Smooth muscle cell (in vitro differentiated cells): Measurements from ENCODE around the gene TOMM70. TPM values are rescaled to one million over a fixed set of nuclear protein-coding genes. Genes with fewer than 3 reads are reported as not detected.

Experiments used
- DNase-seq: peaks from one replicate; lab custom pipeline; 2025; ENCODE audit not compliant: unreplicated experiment; lab: John Stamatoyannopoulos, UW
- H2AFZ ChIP-seq: fragments of 200-600 bp; sonication (generic); 2 replicates; pipeline ENCODE4 v1.6.0; 2016; ENCODE audit warnings: antibody characterized with exemption, low read depth, mild to moderate bottlenecking
- H3F3A ChIP-seq: fragments of 200-600 bp; sonication (generic); 2 replicates; pipeline ENCODE4 v1.6.0; 2017; ENCODE audit warnings: antibody characterized with exemption, low read depth
- H3K27ac ChIP-seq: fragments of 200-600 bp; sonication (generic); 2 replicates; pipeline ENCODE4 v1.5.1; 2016; ENCODE audit warnings: low read depth, mild to moderate bottlenecking
- H3K27me3 ChIP-seq: fragments of 200-600 bp; sonication (generic); 2 replicates; pipeline ENCODE4 v1.6.1; 2016; ENCODE audit warnings: low read depth, mild to moderate bottlenecking
- H3K36me3 ChIP-seq: fragments of 200-600 bp; sonication (generic); 2 replicates; pipeline ENCODE4 v1.5.1; 2016; ENCODE audit warnings: low read depth
- H3K4me1 ChIP-seq: fragments of 200-600 bp; sonication (generic); 2 replicates; pipeline ENCODE4 v1.5.1; 2016; ENCODE audit warnings: low read depth
- H3K4me2 ChIP-seq: fragments of 200-600 bp; sonication (generic); 2 replicates; pipeline ENCODE4 v1.6.0; 2016; ENCODE audit warnings: mild to moderate bottlenecking
- H3K4me3 ChIP-seq: fragments of 200-600 bp; sonication (generic); 2 replicates; pipeline ENCODE4 v1.5.1; 2016; ENCODE audit warnings: mild to moderate bottlenecking
- H3K79me2 ChIP-seq: fragments of 200-600 bp; sonication (generic); 2 replicates; pipeline ENCODE4 v1.6.0; 2016; ENCODE audit warnings: low read depth, mild to moderate bottlenecking
- H3K9ac ChIP-seq: fragments of 200-600 bp; sonication (generic); 2 replicates; pipeline ENCODE4 v1.6.0; 2016; ENCODE audit warnings: low read depth
- H3K9me3 ChIP-seq: fragments of 200-600 bp; sonication (generic); replicated peaks from 2 replicates; pipeline ENCODE4 v1.5.1; 2016; ENCODE audit warnings: low read depth
- H4K20me1 ChIP-seq: fragments of 200-600 bp; sonication (generic); 2 replicates; pipeline ENCODE4 v1.6.0; 2016; ENCODE audit warnings: low read depth
- WGBS: methylation state at CpG from one replicate; pipeline ENCODE4 v1.1.7; 2016; ENCODE audit warnings: low lambda C conversion rate; 5-methylcytosine and 5-hydroxymethylcytosine counted together
- polyA plus RNA-seq: library from polyadenylated mRNA; unstranded; fragments of >200 nt; fragmentation: Nextera tagmentation; extraction: Ambion mirVana; gene quantifications from 2 replicates; pipeline ENCODE4 v1.2.1, GENCODE V29; 2016
- total RNA-seq: library from RNA; depleted of rRNA; stranded (reverse); fragments of >200 nt; gene quantifications from 2 replicates; pipeline ENCODE4 v1.2.3, GENCODE V29; 2014
- TF ChIP-seq, protein P1 (sequence below): fragments of 200-600 bp; sonication (generic); IDR thresholded peaks from 2 replicates; pipeline ENCODE4 v1.5.1; 2017; ENCODE audit warnings: borderline replicate concordance, mild to moderate bottlenecking, antibody characterized with exemption; ENCODE audit not compliant: insufficient read depth, poor library complexity, severe bottlenecking

TOMM70 gene
- total and polyA plus RNA-seq, 2 experiments from 2014 or later: 28.1 to 53.7 TPM

DNA sequence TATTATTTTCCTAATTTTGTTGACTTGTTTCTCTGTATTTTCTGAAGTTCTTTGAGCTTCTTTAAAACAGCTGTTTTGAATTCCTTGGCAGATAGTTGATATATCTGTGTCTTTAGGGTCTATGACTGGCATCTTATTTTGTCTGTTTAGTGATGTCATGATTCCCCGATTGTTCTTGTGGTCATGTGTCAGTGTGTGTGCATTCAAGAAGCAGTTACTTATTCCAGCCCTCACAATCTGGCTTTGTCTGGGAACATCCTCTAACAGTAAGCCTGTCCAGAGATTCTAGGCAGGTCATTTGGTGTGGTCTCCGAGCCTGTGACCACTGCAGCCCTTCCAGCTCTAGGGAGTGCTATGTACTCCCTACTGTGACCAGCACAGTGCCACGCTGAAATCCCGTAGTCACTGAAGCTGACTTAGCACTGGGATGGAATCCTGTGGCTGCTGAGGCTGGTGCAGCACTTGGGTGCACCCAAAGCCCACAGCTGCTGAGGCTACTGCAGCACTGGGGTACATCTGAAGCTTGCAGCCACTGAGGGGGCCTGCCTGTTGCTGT lies 7.2 kb upstream of the TOMM70 start:
- no peak overlapping the region for H2AFZ ChIP-seq
- peaks cover 9% of the 10 kb centered on the region for H3K4me1 ChIP-seq
- no peak overlapping the region for H3K4me2 ChIP-seq
- no peak for DNase-seq
- no peaks in the 10 kb centered on the region for H3K9me3 ChIP-seq
- no peaks in the 10 kb centered on the region for H3F3A ChIP-seq
- H3K9ac ChIP-seq: no peak overlapping the region
- peaks cover 20% of the 10 kb centered on the region for H3K79me2 ChIP-seq
- H3K36me3 ChIP-seq: no peaks in the 10 kb centered on the region
- no peaks in the 10 kb centered on the region for H4K20me1 ChIP-seq
- WGBS: 95% methylated on average over 4 of the region's 4 CpGs
- TF ChIP-seq, protein P1, sequence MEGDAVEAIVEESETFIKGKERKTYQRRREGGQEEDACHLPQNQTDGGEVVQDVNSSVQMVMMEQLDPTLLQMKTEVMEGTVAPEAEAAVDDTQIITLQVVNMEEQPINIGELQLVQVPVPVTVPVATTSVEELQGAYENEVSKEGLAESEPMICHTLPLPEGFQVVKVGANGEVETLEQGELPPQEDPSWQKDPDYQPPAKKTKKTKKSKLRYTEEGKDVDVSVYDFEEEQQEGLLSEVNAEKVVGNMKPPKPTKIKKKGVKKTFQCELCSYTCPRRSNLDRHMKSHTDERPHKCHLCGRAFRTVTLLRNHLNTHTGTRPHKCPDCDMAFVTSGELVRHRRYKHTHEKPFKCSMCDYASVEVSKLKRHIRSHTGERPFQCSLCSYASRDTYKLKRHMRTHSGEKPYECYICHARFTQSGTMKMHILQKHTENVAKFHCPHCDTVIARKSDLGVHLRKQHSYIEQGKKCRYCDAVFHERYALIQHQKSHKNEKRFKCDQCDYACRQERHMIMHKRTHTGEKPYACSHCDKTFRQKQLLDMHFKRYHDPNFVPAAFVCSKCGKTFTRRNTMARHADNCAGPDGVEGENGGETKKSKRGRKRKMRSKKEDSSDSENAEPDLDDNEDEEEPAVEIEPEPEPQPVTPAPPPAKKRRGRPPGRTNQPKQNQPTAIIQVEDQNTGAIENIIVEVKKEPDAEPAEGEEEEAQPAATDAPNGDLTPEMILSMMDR: no peak
- H3K27ac ChIP-seq: no peak overlapping the region
- H3K4me3 ChIP-seq: no peak overlapping the region
- H3K27me3 ChIP-seq: no peaks in the 10 kb centered on the region

DNA sequence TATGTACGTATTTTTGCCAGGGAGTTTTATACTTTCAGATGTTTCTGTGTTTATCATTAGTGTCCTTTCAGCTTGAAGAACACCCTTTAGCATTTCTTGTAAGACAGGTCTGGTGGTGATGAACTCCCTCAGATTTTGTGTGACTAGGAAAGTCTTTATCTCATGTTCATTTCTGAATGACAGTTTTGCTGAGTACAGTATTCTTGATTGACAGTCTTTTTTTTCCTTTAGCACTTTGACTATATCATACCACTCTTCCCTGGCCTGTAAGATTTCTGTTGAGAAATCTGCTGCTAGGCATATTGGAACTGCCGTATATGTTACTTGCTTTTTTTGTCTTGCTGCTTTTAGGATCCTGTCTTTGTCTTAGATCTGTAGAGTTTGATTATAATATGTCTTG lies 6.3 kb upstream of the TOMM70 start:
- Histone ChIP-seq H3K4me2 (no peak overlapping the region), H3K4me3 (no peak overlapping the region), H3K36me3 (no peaks in the 10 kb centered on the region), H3K9ac (no peak overlapping the region), H3F3A (no peaks in the 10 kb centered on the region), H3K27ac (no peak overlapping the region), H2AFZ (no peak overlapping the region), H3K27me3 (no peaks in the 10 kb centered on the region), H3K4me1 (peaks cover 9% of the 10 kb centered on the region), H4K20me1 (no peaks in the 10 kb centered on the region), H3K9me3 (no peaks in the 10 kb centered on the region), H3K79me2 (peaks cover 29% of the 10 kb centered on the region)
- DNase-seq: no peak
- 95% methylated on average over 2 of the region's 2 CpGs for WGBS
- TF ChIP-seq, protein P1: no peak

DNA sequence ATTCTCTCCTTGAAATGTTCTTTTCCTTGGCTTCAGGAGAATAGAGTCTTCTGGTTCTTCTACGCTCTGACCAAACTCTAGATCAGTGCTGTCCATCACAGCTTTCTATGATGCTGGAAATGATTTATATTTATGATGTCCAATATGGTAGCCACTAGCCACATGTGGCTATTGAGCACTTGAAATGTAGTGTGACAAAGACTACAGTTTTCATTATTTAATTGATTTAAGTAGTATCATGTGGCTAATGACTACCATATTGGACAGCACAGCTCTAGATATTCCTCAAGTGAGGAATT lies 3.3 kb upstream of the TOMM70 start:
- Histone ChIP-seq H4K20me1 (peaks cover 15% of the 10 kb centered on the region), H3K4me3 (peak overlapping the region; percentile 83), H3K4me2 (peak overlapping the region; percentile 96), H3K9me3 (no peaks in the 10 kb centered on the region), H3K79me2 (peaks cover 50% of the 10 kb centered on the region), H3K4me1 (peaks cover 17% of the 10 kb centered on the region), H3K9ac (no peak overlapping the region), H3K27me3 (no peaks in the 10 kb centered on the region), H3F3A (no peaks in the 10 kb centered on the region), H3K27ac (no peak overlapping the region), H2AFZ (no peak overlapping the region), H3K36me3 (no peaks in the 10 kb centered on the region)
- DNase-seq: no peak
- WGBS: 90% methylated on average over 1 of the region's 1 CpG
- TF ChIP-seq, protein P1: no peak
